Peyer's patch (tissue), 4 donors: Measurements from ENCODE around the gene GRIK3.

Experiments
- CTCF ChIP-seq, 6 experiments: fragments of 450-650 bp in 4 of 6; fragments of 200-600 bp in 2 of 6; sonication (generic) in 1 of 6; IDR thresholded peaks; one replicate each; pipeline ENCODE4 v1.5.1; 2017 to 2019; ENCODE audit warnings: antibody characterized with exemption in 6 of 6, mild to moderate bottlenecking in 3 of 6, moderate library complexity in 1 of 6
- POLR2A ChIP-seq, 2 donors: fragments of 450-650 bp; IDR thresholded peaks; one replicate each; pipeline ENCODE4 v1.5.1; 2017; ENCODE audit warnings: antibody characterized with exemption in 2 of 2, mild to moderate bottlenecking in 2 of 2, moderate library complexity in 2 of 2

- TF ChIP-seq CTCF (IDR thresholded peaks at IDR 0.05) (no peak), POLR2A (IDR thresholded peaks at IDR 0.05) (no peak)
Observed at GRCh38 chr1:36937371-36937770, 96.9 kb downstream of the GRIK3 start.
